CD4-positive, alpha-beta T cell treated with Interleukin-15 for 1 hour (primary cell): ENCODE results near the gene ARAF.

Source experiments
- DNase-seq: peaks from one replicate; pipeline ENCODE4 v3.0.0-alpha.2; 2020

The ARAF gene

GRCh38 chrX:47564438-47565085 is 3.6 kb downstream of the ARAF start:
- DNase-seq: no peak

GRCh38 chrX:47566841-47567240 is 5.8 kb downstream of the ARAF start:
- no peak for DNase-seq

DNA sequence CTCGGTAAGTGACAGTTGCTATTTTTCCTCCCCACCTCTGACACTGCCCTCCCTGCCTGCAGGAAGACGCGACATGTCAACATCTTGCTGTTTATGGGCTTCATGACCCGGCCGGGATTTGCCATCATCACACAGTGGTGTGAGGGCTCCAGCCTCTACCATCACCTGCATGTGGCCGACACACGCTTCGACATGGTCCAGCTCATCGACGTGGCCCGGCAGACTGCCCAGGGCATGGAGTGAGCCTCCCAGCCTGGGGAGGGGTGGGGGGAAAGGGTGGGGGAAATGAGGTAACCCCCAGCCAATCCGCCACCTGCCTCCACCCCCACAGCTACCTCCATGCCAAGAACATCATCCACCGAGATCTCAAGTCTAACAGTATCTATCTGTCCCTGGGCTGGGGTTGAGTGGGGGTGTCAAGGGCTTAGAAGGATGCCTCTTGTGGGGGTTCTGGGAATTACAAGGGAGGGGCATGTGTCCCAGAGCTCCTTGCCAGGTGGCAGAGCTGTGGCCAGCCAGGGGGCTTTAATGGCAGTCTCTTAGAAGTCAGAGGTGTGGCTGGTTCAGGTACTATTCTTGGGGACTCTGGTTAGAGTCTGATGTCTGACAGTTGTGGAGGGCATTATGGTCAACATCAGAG is 7.8 kb downstream of the ARAF start:
- no peak for DNase-seq

DNA sequence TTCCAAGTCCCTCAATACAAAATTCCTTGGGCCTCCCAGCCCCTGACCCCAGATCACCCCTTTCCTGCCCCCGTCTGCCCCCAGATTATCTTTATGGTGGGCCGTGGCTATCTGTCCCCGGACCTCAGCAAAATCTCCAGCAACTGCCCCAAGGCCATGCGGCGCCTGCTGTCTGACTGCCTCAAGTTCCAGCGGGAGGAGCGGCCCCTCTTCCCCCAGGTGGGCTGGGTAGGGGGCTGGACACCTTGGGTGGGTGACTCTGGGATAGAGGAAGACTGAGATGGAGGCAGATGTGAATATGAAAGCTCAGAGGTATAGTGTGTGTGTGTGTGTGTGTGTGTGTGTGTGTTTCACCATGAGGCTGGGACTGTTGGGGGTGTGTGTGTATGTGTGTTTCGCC is 9.8 kb downstream of the ARAF start:
- no peak for DNase-seq

GRCh38 chrX:47571215-47571614 is 10.2 kb downstream of the ARAF start:
- DNase-seq: no peak

GRCh38 chrX:47571896-47572295 is 10.9 kb downstream of the ARAF start:
- no peak for DNase-seq

DNA sequence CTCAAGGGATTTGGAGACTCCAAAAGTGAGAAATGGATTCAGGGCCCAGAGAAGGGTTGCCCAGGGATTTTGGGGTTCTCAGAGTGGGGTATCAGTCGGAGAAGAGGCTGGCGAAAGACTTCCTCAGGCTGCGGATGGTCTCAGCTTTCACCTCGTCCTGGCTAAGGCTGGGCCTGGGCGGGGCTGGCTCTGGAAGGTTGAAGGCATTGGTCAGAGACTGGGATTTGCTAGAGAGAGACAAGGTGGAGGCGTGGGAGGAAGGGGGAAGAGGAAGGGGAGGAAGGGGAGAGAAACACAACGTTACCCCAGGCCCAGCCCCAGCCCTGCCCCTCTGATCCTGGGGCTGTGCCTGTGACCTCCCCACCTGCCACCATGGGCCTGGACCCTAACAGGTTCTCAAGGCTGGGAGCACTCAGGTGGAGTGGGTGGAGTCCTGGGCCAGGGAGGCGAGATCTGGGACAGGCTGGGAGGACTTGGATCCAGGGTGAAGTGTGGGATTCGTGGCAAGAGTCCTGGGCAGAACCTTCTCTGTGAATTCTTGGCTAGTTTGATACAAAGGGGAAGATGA is 11.9 kb downstream of the ARAF start:
- DNase-seq: no peak

GRCh38 chrX:47573341-47574075 is 12.5 kb downstream of the ARAF start:
- no peak for DNase-seq

DNA sequence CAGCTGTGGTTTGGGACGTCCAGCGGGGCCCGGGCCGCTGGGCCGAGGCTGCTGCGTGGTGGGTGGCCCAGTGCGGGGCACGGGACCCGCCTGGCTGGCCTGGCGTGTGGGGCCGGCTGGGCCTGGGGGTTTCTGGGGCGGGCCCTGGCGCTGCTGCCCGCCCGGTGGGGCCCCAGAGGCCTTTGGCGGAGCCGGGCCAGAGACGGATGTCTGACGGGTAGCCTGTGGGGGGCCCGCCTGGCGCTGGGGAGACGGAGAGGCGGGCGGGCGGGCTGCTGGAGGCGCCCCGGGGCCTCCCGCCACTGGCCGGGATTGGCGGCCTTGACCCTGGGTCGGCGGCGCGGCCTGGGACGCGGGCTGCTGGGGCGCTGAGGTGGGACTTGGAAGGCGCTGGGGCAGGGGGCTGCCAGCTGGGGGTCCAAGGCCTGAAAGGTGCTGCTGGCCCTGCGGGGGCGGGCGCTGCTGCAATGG is 13.1 kb downstream of the ARAF start:
- DNase-seq: no peak

DNA sequence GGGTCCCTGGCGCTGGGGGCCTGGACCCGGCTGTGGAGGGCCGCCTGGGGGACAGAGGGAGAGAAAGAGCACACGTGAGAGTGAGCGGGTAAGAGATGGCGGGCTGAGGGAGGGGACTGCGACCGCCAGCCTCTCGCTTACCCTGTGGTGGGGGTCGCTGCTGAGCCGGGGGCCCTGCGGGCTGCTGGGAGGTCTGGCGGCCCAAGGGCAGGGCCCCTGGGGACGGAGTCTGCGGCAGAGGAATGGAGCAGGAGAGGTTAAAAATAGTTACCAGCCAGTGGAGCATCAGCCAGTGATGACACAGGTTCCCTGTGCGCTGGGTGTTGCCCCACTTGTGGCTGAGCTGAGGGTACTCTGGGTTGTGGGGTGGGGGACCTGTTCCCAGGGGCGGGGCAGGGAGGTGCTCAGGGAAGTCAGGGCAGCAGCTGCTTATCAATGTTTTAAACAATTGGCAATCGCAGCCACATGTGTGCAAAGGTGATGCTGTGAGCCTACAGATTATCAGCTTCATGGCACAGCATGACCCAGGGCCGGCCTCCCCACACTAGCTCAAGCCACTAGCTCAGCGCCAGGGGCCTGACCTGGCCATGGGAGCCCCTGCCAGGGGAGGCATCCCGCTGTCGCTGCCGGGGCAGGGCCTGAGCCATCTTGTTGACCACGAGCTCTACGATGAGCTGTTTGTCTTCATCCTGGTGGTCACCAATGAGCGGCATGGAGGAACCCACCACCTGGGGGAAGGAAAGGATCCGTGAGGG is 13.7 kb downstream of the ARAF start:
- no peak for DNase-seq

DNA sequence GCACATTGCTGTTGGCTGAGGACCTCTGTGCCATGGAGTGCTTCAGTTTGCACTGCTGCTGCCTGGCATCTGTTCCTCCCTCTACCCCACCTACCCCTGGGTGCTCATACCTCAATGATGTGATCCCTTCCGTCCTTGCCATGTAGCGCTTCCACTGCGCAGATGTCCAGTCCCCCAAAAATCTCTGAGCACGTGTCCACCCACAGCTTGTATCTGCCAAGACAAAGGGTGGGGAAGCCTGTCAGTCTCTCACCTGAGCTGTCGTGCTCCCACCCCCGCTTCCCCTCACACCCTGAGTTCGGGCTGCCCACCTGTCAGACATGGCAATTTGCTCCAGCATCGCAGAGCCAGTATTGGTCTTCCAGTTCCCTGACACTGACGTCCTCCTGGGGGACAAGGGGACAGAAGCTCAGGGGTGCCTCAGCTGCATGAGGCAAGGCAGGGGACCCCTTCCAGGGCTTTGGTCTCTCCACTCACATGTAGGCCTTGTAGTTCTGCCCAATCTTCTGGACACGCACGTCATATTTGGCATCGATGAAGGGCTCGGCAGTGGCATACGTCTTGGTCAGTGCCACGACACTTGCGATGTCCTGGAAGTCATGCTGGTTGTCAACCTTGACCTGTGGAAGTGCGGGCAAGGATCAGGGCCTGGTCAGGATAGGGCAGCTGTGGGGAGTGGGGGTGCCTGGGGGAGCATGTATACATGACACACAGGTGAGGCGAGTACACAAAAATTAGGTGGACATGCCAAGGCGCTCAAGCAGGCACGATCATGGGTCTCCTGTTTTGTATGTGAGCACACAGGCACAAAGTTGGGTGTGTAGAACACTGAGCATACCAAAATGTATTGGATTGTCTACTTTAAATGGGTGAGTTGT is 15.3 kb downstream of the ARAF start:
- DNase-seq: no peak

DNA sequence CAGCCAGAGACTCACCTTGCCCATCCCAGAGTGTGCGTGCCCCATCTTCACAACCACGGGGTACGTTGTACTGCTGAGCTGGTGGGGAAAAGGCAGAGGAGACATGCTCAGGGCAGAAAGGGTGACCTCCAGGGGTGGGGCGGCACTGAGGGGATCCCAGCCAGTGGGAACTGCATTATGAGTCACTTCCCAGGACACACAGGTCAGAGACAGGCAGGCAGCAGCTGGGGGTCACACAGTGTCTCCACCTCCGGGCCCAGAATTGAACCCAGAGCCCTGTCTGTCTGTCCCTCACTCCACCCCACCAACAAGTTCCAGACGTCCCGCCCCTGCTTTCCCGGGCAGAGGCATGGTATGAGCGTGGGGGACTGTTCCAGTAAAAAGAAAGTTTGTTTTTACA is 16.4 kb downstream of the ARAF start:
- no peak for DNase-seq

DNA sequence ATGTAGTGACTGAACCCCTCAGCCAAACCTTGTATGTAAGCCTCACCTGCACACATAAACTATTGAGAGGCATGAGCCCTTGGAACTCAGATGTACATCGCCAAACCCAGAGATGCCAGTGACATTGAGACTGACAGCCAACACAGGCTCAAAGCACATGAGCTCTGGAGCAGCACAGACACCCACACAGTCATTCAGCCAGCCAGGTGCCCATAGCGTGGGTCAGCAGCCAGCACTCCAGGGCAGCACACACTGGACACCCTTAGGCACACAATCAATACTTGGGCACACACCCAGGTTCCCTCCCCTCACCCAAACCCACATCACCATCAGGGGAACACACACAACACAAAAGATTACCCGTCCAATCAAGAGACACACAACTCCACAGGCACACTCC is 16.9 kb downstream of the ARAF start:
- no peak for DNase-seq

DNA sequence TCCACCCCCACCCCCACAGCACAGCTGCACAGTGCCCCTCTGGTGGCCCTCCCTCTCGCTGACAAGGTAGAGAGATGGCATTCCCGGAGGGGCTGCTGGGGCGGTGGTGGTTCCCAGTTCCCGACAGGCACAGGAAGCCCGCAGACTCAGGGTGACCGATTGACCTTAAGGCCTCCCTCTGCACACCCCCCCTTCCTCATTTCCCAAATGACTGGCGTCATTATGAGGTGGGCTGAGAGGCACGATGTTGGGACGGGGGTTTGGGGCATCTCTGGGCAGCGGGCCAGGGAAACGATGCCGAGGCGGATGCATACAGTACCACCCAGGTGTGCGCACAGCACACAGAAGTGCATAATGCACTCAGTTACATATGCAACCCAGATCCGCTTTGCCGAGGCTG is 17.7 kb downstream of the ARAF start:
- DNase-seq: no peak

DNA sequence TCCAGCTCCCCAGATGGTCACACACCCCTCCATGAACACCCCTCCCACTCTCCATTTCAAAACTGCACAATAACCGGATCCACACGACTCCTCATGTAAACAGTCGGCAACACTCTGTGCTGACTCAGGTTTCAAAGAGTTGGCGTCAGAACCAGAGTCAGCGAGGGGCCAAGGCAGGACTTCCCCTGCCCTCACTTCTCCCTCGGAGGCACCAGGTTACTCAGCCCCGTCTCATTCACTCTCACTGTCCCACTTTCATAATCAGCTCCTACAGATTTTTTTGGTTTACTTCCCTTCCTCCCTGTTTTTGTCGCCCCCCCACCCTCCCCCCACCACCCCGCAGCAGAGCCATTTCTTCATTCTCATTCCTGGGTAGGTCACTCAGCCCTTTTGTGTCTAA is 18.5 kb downstream of the ARAF start:
- DNase-seq: peak; percentile 69

GRCh38 chrX:47581731-47582647 is 21.0 kb downstream of the ARAF start, which contains the start of gene TIMP1:
TIMP1 (plus strand) TSS chrX:47582436; CDS start chrX:47583416, 980 bp downstream.
- peak; percentile 87 for DNase-seq

- DNase-seq: no peak
These were observed 22.3 kb downstream of the ARAF start for GRCh38 chrX:47583240-47583861.

GRCh38 chrX:47584714-47585113 is 23.7 kb downstream of the ARAF start:
- DNase-seq: no peak

GRCh38 chrX:47585273-47585672 is 24.3 kb downstream of the ARAF start:
- no peak for DNase-seq
